HEK293 (cell line): ENCODE measurements around the gene ARHGAP24.

Experiments
- GLI4 ChIP-seq: fragments of 450-650 bp; formaldehyde crosslinking; IDR thresholded peaks from 2 replicates; pipeline ENCODE4 v1.5.1; 2016; ENCODE audit warnings: missing biosample characterization, missing genetic modification characterization
- TCF7L2 ChIP-seq: IDR thresholded peaks from 2 replicates; pipeline ENCODE4 v1.6.1; 2011; ENCODE audit warnings: low read depth, mild to moderate bottlenecking, inconsistent platforms, low read length, moderate library complexity, borderline replicate concordance
- ZBTB44 ChIP-seq: fragments of 450-650 bp; IDR thresholded peaks from 2 replicates; pipeline ENCODE4 v1.5.1; 2018; ENCODE audit warnings: missing biosample characterization, mild to moderate bottlenecking, missing genetic modification characterization
- ZBTB6 ChIP-seq: fragments of 450-650 bp; formaldehyde crosslinking; IDR thresholded peaks from 2 replicates; pipeline ENCODE4 v1.5.1; 2017; ENCODE audit warnings: missing biosample characterization, missing genetic modification characterization
- ZFHX2 ChIP-seq: fragments of 450-650 bp; formaldehyde crosslinking; conservative IDR thresholded peaks from 2 replicates; pipeline ENCODE4 v1.5.1; 2016; ENCODE audit warnings: missing biosample characterization, missing genetic modification characterization
- ZNF214 ChIP-seq: fragments of 450-650 bp; formaldehyde crosslinking; IDR thresholded peaks from 2 replicates; pipeline ENCODE4 v1.5.1; 2017; ENCODE audit warnings: missing biosample characterization, mild to moderate bottlenecking, missing genetic modification characterization, borderline replicate concordance
- ZNF449 ChIP-seq: fragments of 450-650 bp; formaldehyde crosslinking; IDR thresholded peaks from 2 replicates; pipeline ENCODE4 v1.5.1; 2017; ENCODE audit warnings: missing biosample characterization, mild to moderate bottlenecking, missing genetic modification characterization, moderate library complexity
- ZNF837 ChIP-seq: fragments of 450-650 bp; formaldehyde crosslinking; IDR thresholded peaks from 2 replicates; pipeline ENCODE4 v1.5.1; 2016; ENCODE audit warnings: missing biosample characterization, missing genetic modification characterization
- ZSCAN30 ChIP-seq: fragments of 450-650 bp; IDR thresholded peaks from 2 replicates; pipeline ENCODE4 v1.5.1; 2018; ENCODE audit warnings: missing biosample characterization, mild to moderate bottlenecking, missing genetic modification characterization, moderate library complexity

GRCh38 chr4:85555206-85555605 is 80.3 kb downstream of the ARHGAP24 start:
- TF ChIP-seq ZFHX2 (tag by site-specific recombination), result no peak
- TF ChIP-seq ZNF449 (tag by site-specific recombination), result no peak
- TF ChIP-seq ZNF837 (tag by site-specific recombination), result no peak
- TF ChIP-seq ZSCAN30 (tag by site-specific recombination), result no peak
- TF ChIP-seq ZBTB44 (tag by site-specific recombination), result no peak
- no peak for TF ChIP-seq TCF7L2
- TF ChIP-seq ZBTB6 (tag by site-specific recombination), result no peak
- no peak for TF ChIP-seq ZNF214 (tag by site-specific recombination)
- no peak for TF ChIP-seq GLI4 (tag by site-specific recombination)
